ENCODE results near the gene TRIP10. TPM values are rescaled to one million over a fixed set of nuclear protein-coding genes. Genes with fewer than 3 reads are reported as not detected.

Gene TRIP10
- polyA plus RNA-seq, 1 donor from 2014 or later, result 0.76 TPM

DNA sequence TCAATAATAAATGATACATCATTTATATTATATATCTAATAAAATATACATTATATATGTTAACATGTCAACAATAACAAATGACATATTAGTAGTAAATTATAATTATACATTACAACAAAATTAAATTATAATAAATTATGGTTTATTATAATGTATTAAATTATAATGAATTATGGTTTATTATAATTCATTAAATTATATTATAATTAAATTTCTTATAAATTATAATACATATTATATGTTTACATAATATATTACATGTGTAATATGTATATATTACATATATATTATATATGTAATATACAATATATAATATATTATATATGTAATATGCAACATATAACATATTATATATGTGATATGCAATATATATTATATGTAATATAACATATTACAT is 39.5 kb upstream of the TRIP10 start:
- Histone ChIP-seq H3K9me2 (ENCODE audit: insufficient read depth, low read length) (no peaks in the 10 kb centered on the region), H3K4me3 (ENCODE audit: low read length) (no peak overlapping the region), H3K79me2 (replicated peaks; ENCODE audit: insufficient read depth, low read length) (no peaks in the 10 kb centered on the region), H3K4me2 (ENCODE audit: low read length) (no peak overlapping the region), H3K9ac (ENCODE audit: low read length) (no peak overlapping the region), H3F3A (ENCODE audit: insufficient read depth, low read length, poor library complexity, severe bottlenecking) (no peaks in the 10 kb centered on the region), H3K27me3 (ENCODE audit: insufficient read depth, low read depth, low read length) (no peaks in the 10 kb centered on the region), H3K9me3 (ENCODE audit: low read length) (no peaks in the 10 kb centered on the region), H2AFZ (ENCODE audit: low read depth, low read length) (no peak overlapping the region), H3K27ac (ENCODE audit: low read length) (no peak overlapping the region), H4K20me1 (ENCODE audit: insufficient read depth) (no peaks in the 10 kb centered on the region), H3K36me3 (ENCODE audit: insufficient read depth, low read length) (no peaks in the 10 kb centered on the region)
- TF ChIP-seq, protein P1, sequence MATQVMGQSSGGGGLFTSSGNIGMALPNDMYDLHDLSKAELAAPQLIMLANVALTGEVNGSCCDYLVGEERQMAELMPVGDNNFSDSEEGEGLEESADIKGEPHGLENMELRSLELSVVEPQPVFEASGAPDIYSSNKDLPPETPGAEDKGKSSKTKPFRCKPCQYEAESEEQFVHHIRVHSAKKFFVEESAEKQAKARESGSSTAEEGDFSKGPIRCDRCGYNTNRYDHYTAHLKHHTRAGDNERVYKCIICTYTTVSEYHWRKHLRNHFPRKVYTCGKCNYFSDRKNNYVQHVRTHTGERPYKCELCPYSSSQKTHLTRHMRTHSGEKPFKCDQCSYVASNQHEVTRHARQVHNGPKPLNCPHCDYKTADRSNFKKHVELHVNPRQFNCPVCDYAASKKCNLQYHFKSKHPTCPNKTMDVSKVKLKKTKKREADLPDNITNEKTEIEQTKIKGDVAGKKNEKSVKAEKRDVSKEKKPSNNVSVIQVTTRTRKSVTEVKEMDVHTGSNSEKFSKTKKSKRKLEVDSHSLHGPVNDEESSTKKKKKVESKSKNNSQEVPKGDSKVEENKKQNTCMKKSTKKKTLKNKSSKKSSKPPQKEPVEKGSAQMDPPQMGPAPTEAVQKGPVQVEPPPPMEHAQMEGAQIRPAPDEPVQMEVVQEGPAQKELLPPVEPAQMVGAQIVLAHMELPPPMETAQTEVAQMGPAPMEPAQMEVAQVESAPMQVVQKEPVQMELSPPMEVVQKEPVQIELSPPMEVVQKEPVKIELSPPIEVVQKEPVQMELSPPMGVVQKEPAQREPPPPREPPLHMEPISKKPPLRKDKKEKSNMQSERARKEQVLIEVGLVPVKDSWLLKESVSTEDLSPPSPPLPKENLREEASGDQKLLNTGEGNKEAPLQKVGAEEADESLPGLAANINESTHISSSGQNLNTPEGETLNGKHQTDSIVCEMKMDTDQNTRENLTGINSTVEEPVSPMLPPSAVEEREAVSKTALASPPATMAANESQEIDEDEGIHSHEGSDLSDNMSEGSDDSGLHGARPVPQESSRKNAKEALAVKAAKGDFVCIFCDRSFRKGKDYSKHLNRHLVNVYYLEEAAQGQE (IDR thresholded peaks at IDR 0.05; ENCODE audit: borderline replicate concordance), result no peak
- TF ChIP-seq SMC3 (conservative IDR thresholded peaks at IDR 0.05; ENCODE audit: poor library complexity), result no peak

DNA sequence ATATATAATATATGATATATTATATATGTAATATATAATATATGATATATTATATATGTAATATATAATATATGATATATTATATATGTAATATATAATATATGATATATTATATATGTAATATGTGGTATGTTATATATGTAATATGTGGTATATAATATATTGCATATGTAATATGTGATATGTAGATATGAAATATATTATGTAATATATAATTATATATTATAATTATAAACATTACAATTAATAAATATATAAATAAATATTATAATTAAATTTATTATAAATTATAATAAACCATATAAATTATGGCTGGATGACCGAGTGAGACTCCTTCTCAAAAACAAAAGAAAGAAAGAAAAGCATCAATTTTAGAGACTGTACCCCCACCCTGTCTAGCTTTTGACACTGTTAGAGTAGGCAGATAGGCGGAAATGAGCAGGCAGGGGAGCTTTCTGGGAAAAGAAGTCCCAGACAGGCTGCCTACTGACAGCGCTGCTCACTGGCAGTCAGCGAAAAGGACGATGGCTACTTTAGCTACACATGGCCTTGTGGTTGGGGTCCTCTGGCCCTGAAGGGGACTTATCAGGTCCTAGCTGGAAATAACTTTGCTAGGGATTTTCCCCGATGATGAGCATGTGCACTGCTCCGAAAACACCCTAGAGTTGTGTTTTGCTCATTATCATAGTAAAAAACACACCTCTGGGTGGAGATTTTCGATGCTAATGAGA is 38.7 kb upstream of the TRIP10 start:
- no peaks in the 10 kb centered on the region for H3F3A ChIP-seq (ENCODE audit: insufficient read depth, low read length, poor library complexity, severe bottlenecking)
- H3K4me3 ChIP-seq (ENCODE audit: low read length), result no peak overlapping the region
- H3K4me2 ChIP-seq (ENCODE audit: low read length), result no peak overlapping the region
- H3K9me3 ChIP-seq (ENCODE audit: low read length), result no peaks in the 10 kb centered on the region
- no peak overlapping the region for H3K27ac ChIP-seq (ENCODE audit: low read length)
- H3K36me3 ChIP-seq (ENCODE audit: insufficient read depth, low read length), result no peaks in the 10 kb centered on the region
- H2AFZ ChIP-seq (ENCODE audit: low read depth, low read length), result no peak overlapping the region
- H4K20me1 ChIP-seq (ENCODE audit: insufficient read depth), result no peaks in the 10 kb centered on the region
- H3K9ac ChIP-seq (ENCODE audit: low read length), result no peak overlapping the region
- TF ChIP-seq MXI1 (conservative IDR thresholded peaks at IDR 0.05; ENCODE audit: poor library complexity, severe bottlenecking) (no peak), TAF1 (IDR thresholded peaks at IDR 0.05; ENCODE audit: low read depth) (no peak), POLR2AphosphoS5 (IDR thresholded peaks at IDR 0.05) (no peak), EZH2 (IDR thresholded peaks at IDR 0.05; ENCODE audit: borderline replicate concordance, insufficient read depth, low read length, poor library complexity, severe bottlenecking) (no peak), RAD21 (conservative IDR thresholded peaks at IDR 0.05) (no peak), EP300 (conservative IDR thresholded peaks at IDR 0.05; ENCODE audit: poor library complexity, severe bottlenecking) (no peak), SMC3 (conservative IDR thresholded peaks at IDR 0.05; ENCODE audit: poor library complexity) (no peak)
- TF ChIP-seq, protein P2, sequence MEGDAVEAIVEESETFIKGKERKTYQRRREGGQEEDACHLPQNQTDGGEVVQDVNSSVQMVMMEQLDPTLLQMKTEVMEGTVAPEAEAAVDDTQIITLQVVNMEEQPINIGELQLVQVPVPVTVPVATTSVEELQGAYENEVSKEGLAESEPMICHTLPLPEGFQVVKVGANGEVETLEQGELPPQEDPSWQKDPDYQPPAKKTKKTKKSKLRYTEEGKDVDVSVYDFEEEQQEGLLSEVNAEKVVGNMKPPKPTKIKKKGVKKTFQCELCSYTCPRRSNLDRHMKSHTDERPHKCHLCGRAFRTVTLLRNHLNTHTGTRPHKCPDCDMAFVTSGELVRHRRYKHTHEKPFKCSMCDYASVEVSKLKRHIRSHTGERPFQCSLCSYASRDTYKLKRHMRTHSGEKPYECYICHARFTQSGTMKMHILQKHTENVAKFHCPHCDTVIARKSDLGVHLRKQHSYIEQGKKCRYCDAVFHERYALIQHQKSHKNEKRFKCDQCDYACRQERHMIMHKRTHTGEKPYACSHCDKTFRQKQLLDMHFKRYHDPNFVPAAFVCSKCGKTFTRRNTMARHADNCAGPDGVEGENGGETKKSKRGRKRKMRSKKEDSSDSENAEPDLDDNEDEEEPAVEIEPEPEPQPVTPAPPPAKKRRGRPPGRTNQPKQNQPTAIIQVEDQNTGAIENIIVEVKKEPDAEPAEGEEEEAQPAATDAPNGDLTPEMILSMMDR (IDR thresholded peaks at IDR 0.05; ENCODE audit: poor library complexity, severe bottlenecking), result no peak
- TF ChIP-seq, protein P1 (IDR thresholded peaks at IDR 0.05; ENCODE audit: borderline replicate concordance), result no peak
- H3K79me2 ChIP-seq (replicated peaks; ENCODE audit: insufficient read depth, low read length), result no peaks in the 10 kb centered on the region
- no peaks in the 10 kb centered on the region for H3K9me2 ChIP-seq (ENCODE audit: insufficient read depth, low read length)
- no peaks in the 10 kb centered on the region for H3K27me3 ChIP-seq (ENCODE audit: insufficient read depth, low read depth, low read length)
